ENCODE data around the gene MAML3.

MAML3 gene

DNA sequence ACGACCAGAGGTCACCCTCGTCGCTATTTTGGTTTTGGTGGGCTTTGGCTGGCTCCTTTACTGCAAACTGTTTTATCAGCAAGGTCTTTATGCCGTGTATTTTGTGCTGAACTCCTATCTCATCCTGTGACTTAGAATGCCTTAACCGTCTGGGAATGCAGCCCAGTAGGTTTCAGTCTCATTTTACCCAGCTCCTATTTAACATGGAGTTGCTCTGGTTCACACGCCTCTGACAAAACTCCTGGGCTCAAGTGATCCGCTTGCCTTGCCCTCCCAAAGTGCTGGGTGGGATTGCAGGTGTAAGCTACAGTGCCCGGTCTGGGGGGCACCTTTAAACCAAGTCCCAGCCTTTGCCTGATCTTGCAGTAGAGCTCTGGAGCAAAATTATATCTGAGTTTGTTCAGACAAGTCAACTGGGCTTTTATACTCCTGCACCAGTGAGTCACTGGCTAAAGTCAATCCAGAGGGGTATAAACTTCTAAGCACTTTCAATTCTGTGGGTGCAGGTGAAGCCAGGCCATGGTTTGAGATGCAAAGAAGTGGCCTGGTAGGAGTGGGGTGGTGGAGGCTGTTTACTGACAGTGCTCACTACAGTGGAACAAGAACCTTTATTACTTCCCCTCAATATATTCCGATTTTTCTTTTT lies 438.1 kb downstream of the MAML3 start:
- H3K4me3 ChIP-seq (ENCODE audit: low read length), result no peak overlapping the region
- H3K27ac ChIP-seq (ENCODE audit: low read length), result no peak overlapping the region
- H3K27me3 ChIP-seq (ENCODE audit: low read depth, low read length), result peaks cover 44% of the 10 kb centered on the region
- no peak overlapping the region for H3K4me2 ChIP-seq (ENCODE audit: low read length)
- no peaks in the 10 kb centered on the region; the same call in 1 of the 2 replicates for H3K4me1 ChIP-seq (ENCODE audit: low read length)
- TF ChIP-seq EZH2phosphoT487 (IDR thresholded peaks at IDR 0.05; ENCODE audit: low read depth), result no peak
- TF ChIP-seq, protein P1, sequence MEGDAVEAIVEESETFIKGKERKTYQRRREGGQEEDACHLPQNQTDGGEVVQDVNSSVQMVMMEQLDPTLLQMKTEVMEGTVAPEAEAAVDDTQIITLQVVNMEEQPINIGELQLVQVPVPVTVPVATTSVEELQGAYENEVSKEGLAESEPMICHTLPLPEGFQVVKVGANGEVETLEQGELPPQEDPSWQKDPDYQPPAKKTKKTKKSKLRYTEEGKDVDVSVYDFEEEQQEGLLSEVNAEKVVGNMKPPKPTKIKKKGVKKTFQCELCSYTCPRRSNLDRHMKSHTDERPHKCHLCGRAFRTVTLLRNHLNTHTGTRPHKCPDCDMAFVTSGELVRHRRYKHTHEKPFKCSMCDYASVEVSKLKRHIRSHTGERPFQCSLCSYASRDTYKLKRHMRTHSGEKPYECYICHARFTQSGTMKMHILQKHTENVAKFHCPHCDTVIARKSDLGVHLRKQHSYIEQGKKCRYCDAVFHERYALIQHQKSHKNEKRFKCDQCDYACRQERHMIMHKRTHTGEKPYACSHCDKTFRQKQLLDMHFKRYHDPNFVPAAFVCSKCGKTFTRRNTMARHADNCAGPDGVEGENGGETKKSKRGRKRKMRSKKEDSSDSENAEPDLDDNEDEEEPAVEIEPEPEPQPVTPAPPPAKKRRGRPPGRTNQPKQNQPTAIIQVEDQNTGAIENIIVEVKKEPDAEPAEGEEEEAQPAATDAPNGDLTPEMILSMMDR (IDR thresholded peaks at IDR 0.05; ENCODE audit: low read depth, low read length), result no peak
- H3K9ac ChIP-seq (ENCODE audit: low read length), result no peak overlapping the region
- no peaks in the 10 kb centered on the region for H3K79me2 ChIP-seq (ENCODE audit: low read length)
- no peaks in the 10 kb centered on the region for H3K9me3 ChIP-seq (ENCODE audit: insufficient read depth, low read length)
- no peaks in the 10 kb centered on the region for H4K20me1 ChIP-seq (ENCODE audit: insufficient read depth, low read length)
- no peak overlapping the region for H2AFZ ChIP-seq (ENCODE audit: low read depth, low read length)
- no peaks in the 10 kb centered on the region for H3K36me3 ChIP-seq (replicated peaks; ENCODE audit: low read depth, low read length)

DNA sequence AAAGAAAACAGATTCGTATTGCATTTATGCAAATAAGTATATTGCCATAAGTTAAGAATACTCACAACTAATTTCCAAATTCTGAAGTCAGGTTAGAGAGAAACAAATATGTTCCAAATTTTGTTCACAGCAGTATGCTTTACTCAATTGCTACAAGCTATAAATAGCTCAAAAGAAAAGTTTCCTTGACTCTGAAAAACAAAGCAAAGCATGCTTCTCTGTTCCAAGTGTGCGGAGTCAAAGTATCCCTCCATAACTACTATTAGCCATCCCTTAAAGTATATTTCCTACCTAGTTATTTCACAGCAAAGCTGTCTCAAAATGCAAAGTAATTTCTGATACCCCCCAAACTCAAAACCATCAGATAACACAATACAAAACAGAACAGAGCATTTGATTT lies 441.1 kb downstream of the MAML3 start:
- Histone ChIP-seq H3K27ac (ENCODE audit: low read length) (no peak overlapping the region), H3K4me2 (ENCODE audit: low read length) (no peak overlapping the region), H3K9me3 (ENCODE audit: insufficient read depth, low read length) (no peaks in the 10 kb centered on the region), H3K9ac (ENCODE audit: low read length) (no peak overlapping the region), H3K27me3 (ENCODE audit: low read depth, low read length) (peaks cover 40% of the 10 kb centered on the region), H4K20me1 (ENCODE audit: insufficient read depth, low read length) (no peaks in the 10 kb centered on the region), H2AFZ (ENCODE audit: low read depth, low read length) (no peak overlapping the region), H3K4me1 (ENCODE audit: low read length) (no peaks in the 10 kb centered on the region; the same call in 1 of the 2 replicates), H3K36me3 (replicated peaks; ENCODE audit: low read depth, low read length) (no peaks in the 10 kb centered on the region), H3K4me3 (ENCODE audit: low read length) (no peak overlapping the region), H3K79me2 (ENCODE audit: low read length) (no peaks in the 10 kb centered on the region)
- TF ChIP-seq, protein P1 (IDR thresholded peaks at IDR 0.05; ENCODE audit: low read depth, low read length), result no peak
- no peak for TF ChIP-seq EZH2phosphoT487 (IDR thresholded peaks at IDR 0.05; ENCODE audit: low read depth)

DNA sequence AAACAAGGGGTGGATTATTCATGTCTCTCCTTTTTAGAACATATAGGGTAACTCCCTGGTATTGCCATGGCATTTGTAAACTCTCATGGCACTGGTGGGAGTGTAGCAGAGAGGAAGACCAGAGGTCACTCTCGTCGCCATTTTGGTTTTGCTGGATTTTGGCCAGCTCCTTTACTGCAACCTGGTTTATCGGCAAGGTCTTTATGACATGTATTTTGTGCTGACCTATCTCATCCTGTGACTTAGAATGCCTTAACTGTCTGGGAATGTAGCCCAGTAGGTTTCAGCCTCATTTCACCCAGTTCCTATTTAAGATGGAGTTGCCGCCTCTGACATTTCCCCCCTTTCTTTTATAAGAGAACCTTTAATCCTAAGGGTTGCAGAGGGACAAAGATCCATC lies 442.5 kb downstream of the MAML3 start:
- H3K9ac ChIP-seq (ENCODE audit: low read length), result no peak overlapping the region
- peaks cover 34% of the 10 kb centered on the region for H3K27me3 ChIP-seq (ENCODE audit: low read depth, low read length)
- no peak overlapping the region for H3K4me2 ChIP-seq (ENCODE audit: low read length)
- no peak for TF ChIP-seq EZH2phosphoT487 (IDR thresholded peaks at IDR 0.05; ENCODE audit: low read depth)
- TF ChIP-seq, protein P1 (IDR thresholded peaks at IDR 0.05; ENCODE audit: low read depth, low read length), result no peak
- no peaks in the 10 kb centered on the region; the same call in 1 of the 2 replicates for H3K4me1 ChIP-seq (ENCODE audit: low read length)
- no peaks in the 10 kb centered on the region for H3K79me2 ChIP-seq (ENCODE audit: low read length)
- no peaks in the 10 kb centered on the region for H3K36me3 ChIP-seq (replicated peaks; ENCODE audit: low read depth, low read length)
- no peak overlapping the region for H3K27ac ChIP-seq (ENCODE audit: low read length)
- H4K20me1 ChIP-seq (ENCODE audit: insufficient read depth, low read length), result no peaks in the 10 kb centered on the region
- H3K9me3 ChIP-seq (ENCODE audit: insufficient read depth, low read length), result no peaks in the 10 kb centered on the region
- H2AFZ ChIP-seq (ENCODE audit: low read depth, low read length), result no peak overlapping the region
- no peak overlapping the region for H3K4me3 ChIP-seq (ENCODE audit: low read length)

DNA sequence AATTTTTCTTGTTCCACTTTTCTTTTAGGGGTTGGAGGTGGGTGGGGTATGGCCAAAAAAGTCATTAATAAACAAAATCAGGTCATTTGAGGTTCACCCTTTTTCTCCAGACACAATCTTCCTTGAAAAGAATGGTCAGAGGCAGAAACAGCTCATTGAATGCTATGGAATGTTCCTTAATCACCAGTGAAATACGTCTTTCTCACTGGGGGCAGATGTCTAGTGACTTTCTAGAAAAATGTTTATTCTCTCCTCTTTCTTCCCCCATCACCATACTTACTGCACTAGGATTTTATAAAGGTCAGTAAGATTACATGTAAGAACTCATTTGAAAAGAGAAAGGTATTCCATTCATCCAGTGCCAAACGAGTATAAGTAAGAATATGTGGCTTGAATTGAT lies 443.9 kb downstream of the MAML3 start:
- no peak overlapping the region for H3K27ac ChIP-seq (ENCODE audit: low read length)
- no peaks in the 10 kb centered on the region for H4K20me1 ChIP-seq (ENCODE audit: insufficient read depth, low read length)
- no peaks in the 10 kb centered on the region; the same call in 1 of the 2 replicates for H3K4me1 ChIP-seq (ENCODE audit: low read length)
- no peaks in the 10 kb centered on the region for H3K79me2 ChIP-seq (ENCODE audit: low read length)
- H3K36me3 ChIP-seq (replicated peaks; ENCODE audit: low read depth, low read length), result no peaks in the 10 kb centered on the region
- TF ChIP-seq, protein P1 (IDR thresholded peaks at IDR 0.05; ENCODE audit: low read depth, low read length), result no peak
- no peak for TF ChIP-seq EZH2phosphoT487 (IDR thresholded peaks at IDR 0.05; ENCODE audit: low read depth)
- peaks cover 24% of the 10 kb centered on the region for H3K27me3 ChIP-seq (ENCODE audit: low read depth, low read length)
- H3K9ac ChIP-seq (ENCODE audit: low read length), result no peak overlapping the region
- H3K9me3 ChIP-seq (ENCODE audit: insufficient read depth, low read length), result no peaks in the 10 kb centered on the region
- H3K4me2 ChIP-seq (ENCODE audit: low read length), result no peak overlapping the region
- no peak overlapping the region for H2AFZ ChIP-seq (ENCODE audit: low read depth, low read length)
- H3K4me3 ChIP-seq (ENCODE audit: low read length), result no peak overlapping the region
